Activated CD8-positive, alpha-beta T cell treated with anti-CD3 and anti-CD28 coated beads for 36 hours (primary cell): ENCODE results near the gene SHISA3. TPM values are rescaled to one million over a fixed set of nuclear protein-coding genes. Genes with fewer than 3 reads are reported as not detected.

Experiments used
- ATAC-seq: fragments of 200-7000 bp; cut with Tn5 transposase; one replicate; pipeline ENCODE4 v1.10.0; 2021; ENCODE audit warnings: mild to moderate bottlenecking, moderate library complexity
- CTCF ChIA-PET: fragments of 350-600 bp; sonication (Branson Sonifier 250); formaldehyde crosslinking; loops from one replicate; lab custom pipeline; 2021; ENCODE audit warnings: antibody characterized with exemption; lab: Charles Lee
- POLR2A ChIA-PET: fragments of 350-600 bp; sonication (Branson Sonifier 250); formaldehyde crosslinking; loops from one replicate; lab custom pipeline; 2021; ENCODE audit warnings: antibody characterized with exemption; lab: Charles Lee
- DNase-seq: peaks from one replicate; pipeline ENCODE4 v3.0.0-alpha.2; 2020
- H3K27ac Mint-ChIP-seq: one replicate; pipeline ENCODE4 v1.8.0; 2021; ENCODE audit warnings: mild to moderate bottlenecking, mixed read lengths
- H3K27me3 Mint-ChIP-seq: one replicate; pipeline ENCODE4 v1.8.0; 2021; ENCODE audit warnings: mixed read lengths
- H3K36me3 Mint-ChIP-seq: one replicate; pipeline ENCODE4 v1.8.0; 2021; ENCODE audit warnings: low read depth, mixed read lengths
- H3K4me1 Mint-ChIP-seq: one replicate; pipeline ENCODE4 v1.8.0; 2021; ENCODE audit warnings: low read depth, mixed read lengths
- H3K4me3 Mint-ChIP-seq: one replicate; pipeline ENCODE4 v1.8.0; 2021; ENCODE audit warnings: mild to moderate bottlenecking, moderate library complexity, mixed read lengths
- H3K9me3 Mint-ChIP-seq: one replicate; pipeline ENCODE4 v1.8.0; 2021; ENCODE audit warnings: mixed read lengths
- CTCF ChIP-seq: fragments of 200-600 bp; IDR thresholded peaks from one replicate; pipeline ENCODE4 v1.8.0; 2022; ENCODE audit warnings: antibody characterized with exemption, mild to moderate bottlenecking
- intact Hi-C: fragments of 100-400 bp; cut with micrococcal nuclease; formaldehyde crosslinking; loops from one replicate; pipeline ENCODE4 v1.10.0; 2022
- total RNA-seq, 2 experiments: library from RNA; stranded (reverse); gene quantifications; one replicate each; pipeline ENCODE4 v1.2.3, GENCODE V29; 2021

The SHISA3 gene
- total RNA-seq, 2 experiments from 2014 or later: 0.23 TPM; not detected in 1

- CTCF ChIA-PET: no interaction called here
- Mint-ChIP-seq H3K27me3 (no peaks in the 10 kb centered on the region), H3K4me3 (no peak overlapping the region), H3K36me3 (peaks cover 18% of the 10 kb centered on the region), H3K9me3 (no peaks in the 10 kb centered on the region), H3K4me1 (no peaks in the 10 kb centered on the region), H3K27ac (no peak overlapping the region)
- ATAC-seq (no peak), DNase-seq (no peak)
- intact Hi-C loops: no loop called here
- POLR2A ChIA-PET: no interaction called here
- no peak for TF ChIP-seq CTCF
Measured at GRCh38 chr4:42425146-42426065, 28.1 kb downstream of the SHISA3 start.

DNA sequence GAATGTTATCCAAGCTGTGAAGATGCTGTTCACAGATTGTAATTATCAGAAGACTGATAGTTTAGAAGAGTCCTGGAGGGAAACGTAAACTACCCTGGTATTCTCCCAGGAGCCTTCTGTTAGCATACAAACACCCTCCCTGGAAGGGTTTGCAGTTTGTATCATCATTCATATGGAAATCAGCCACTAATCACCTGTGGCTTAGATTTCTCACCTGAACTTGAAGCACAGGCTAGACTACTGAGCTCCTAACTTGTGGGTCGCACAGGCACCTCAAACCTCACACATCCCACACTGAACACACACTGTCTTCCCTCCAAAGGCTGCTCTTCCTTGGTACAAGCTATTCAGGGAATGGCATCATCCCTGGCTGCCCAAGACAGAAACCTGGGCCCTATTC, 30.7 kb downstream of the SHISA3 start:
- no peak for DNase-seq
- no peak overlapping the region for H3K4me3 Mint-ChIP-seq
- no peaks in the 10 kb centered on the region for H3K9me3 Mint-ChIP-seq
- POLR2A ChIA-PET: no interaction called here
- no peak for TF ChIP-seq CTCF
- no peak overlapping the region for H3K27ac Mint-ChIP-seq
- intact Hi-C loops: no loop called here
- no peaks in the 10 kb centered on the region for H3K27me3 Mint-ChIP-seq
- H3K36me3 Mint-ChIP-seq: peaks cover 10% of the 10 kb centered on the region
- no peak for ATAC-seq
- CTCF ChIA-PET: no interaction called here
- no peaks in the 10 kb centered on the region for H3K4me1 Mint-ChIP-seq

DNA sequence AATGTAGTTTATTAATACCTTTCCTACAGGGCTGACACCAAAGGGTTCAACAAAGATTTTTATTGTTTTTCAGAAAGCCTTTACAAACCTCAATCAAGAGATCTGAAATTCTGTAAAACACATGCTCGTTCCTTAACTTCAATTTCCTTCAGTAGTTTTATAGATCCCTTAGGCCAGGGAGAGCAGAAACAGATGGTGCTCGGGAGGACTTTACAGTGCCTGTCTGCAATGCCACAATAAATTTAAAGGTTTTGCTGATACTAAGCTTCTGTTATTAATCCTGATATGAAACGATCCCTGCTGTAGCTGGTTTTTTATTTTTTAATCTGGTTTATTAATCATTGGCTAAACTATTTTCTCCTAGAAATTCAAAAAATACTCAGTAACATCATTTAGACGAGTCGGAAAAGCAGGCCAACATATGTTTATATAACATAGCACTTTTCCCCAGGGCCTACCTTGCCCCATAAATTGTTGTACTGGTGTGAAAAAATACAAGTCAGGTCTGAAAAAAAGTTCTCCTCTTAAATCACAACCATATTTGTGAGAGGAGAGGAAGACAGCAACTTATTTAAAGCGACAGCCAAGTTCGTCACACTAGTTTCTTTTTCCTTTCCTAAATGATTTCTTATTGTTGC, 39.8 kb downstream of the SHISA3 start:
- Mint-ChIP-seq H3K9me3 (no peaks in the 10 kb centered on the region), H3K27me3 (no peaks in the 10 kb centered on the region), H3K36me3 (peaks cover 23% of the 10 kb centered on the region), H3K27ac (no peak overlapping the region), H3K4me3 (no peak overlapping the region), H3K4me1 (no peaks in the 10 kb centered on the region)
- ATAC-seq: no peak
- DNase-seq: no peak
- POLR2A ChIA-PET: no interaction called here
- no peak for TF ChIP-seq CTCF
- intact Hi-C loops: no loop called here
- CTCF ChIA-PET: no interaction called here

GRCh38 chr4:42440083-42440482, 42.8 kb downstream of the SHISA3 start:
- no peaks in the 10 kb centered on the region for H3K9me3 Mint-ChIP-seq
- no peak overlapping the region for H3K4me3 Mint-ChIP-seq
- H3K27me3 Mint-ChIP-seq: no peaks in the 10 kb centered on the region
- H3K27ac Mint-ChIP-seq: no peak overlapping the region
- ChIA-PET CTCF (no interaction called here), POLR2A (no interaction called here)
- H3K4me1 Mint-ChIP-seq: no peaks in the 10 kb centered on the region
- TF ChIP-seq CTCF: no peak
- DNase-seq (no peak), ATAC-seq (no peak)
- peaks cover 22% of the 10 kb centered on the region for H3K36me3 Mint-ChIP-seq
- intact Hi-C loops: no loop called here

DNA sequence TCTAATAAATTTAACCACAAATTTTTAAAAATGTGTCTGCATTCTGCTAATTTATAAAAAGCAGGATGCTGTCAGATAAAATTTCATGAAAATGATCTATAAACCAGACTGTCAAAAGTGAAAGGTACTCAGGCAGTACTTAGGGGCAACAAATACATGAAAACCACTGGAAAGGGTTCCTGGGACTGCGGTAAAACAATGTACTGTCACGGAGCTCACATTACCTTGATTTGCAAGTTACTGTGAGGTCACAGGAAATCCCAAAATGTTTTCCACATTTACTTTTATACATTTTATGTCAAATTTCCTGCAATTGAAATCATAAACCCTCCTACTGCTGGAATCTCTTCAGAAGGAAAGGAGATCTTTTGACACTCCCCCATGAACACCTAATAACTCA, 45.3 kb downstream of the SHISA3 start:
- H3K27ac Mint-ChIP-seq: no peak overlapping the region
- no peak for ATAC-seq
- POLR2A ChIA-PET: no interaction called here

More for the DNA sequence above, 45.3 kb downstream of the SHISA3 start:
- TF ChIP-seq CTCF: no peak
- H3K4me3 Mint-ChIP-seq: no peak overlapping the region
- no peak for DNase-seq
- no peaks in the 10 kb centered on the region for H3K27me3 Mint-ChIP-seq
- no peaks in the 10 kb centered on the region for H3K9me3 Mint-ChIP-seq
- no peaks in the 10 kb centered on the region for H3K4me1 Mint-ChIP-seq
- H3K36me3 Mint-ChIP-seq: peaks cover 17% of the 10 kb centered on the region
- intact Hi-C loops: no loop called here
- CTCF ChIA-PET: no interaction called here
